Measurements from ENCODE around the gene CSH2.
"Not testable (repeated sequence)": the region's sequence is repeated elsewhere in the genome, so short reads cannot be mapped to it uniquely, and the experiment has no call there.

DNA sequence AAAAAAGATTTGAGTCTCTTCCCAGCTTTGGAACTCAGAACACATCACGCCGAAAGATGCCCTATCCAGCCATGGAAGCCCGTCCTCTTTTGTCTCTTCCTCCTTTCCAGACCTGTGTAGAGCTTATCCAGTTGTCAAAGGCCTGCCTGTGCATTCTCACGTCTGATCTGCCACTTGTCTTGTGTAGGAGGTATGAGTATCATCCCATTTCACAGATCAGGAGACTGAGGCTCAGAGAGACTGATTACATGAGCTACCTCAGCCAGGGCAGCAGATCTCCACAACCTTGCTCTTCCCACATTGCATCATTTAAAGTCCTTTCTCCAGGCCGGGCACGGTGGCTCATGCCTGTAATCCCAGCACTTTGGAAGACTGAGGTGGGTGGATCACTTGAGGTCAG lies 1.2 kb upstream of the CSH2 start:
- TF ChIP-seq FOXK2 (conservative IDR thresholded peaks at IDR 0.05 in 1 of 2, IDR thresholded peaks at IDR 0.05 in 1 of 2; ENCODE audit: low read depth in 2 of 2); ZNF561 (CRISPR knock-in tag; conservative IDR thresholded peaks at IDR 0.05); ELF4 (CRISPR knock-in tag; IDR thresholded peaks at IDR 0.05): not testable (repeated sequence)
- TF ChIP-seq, protein P1, sequence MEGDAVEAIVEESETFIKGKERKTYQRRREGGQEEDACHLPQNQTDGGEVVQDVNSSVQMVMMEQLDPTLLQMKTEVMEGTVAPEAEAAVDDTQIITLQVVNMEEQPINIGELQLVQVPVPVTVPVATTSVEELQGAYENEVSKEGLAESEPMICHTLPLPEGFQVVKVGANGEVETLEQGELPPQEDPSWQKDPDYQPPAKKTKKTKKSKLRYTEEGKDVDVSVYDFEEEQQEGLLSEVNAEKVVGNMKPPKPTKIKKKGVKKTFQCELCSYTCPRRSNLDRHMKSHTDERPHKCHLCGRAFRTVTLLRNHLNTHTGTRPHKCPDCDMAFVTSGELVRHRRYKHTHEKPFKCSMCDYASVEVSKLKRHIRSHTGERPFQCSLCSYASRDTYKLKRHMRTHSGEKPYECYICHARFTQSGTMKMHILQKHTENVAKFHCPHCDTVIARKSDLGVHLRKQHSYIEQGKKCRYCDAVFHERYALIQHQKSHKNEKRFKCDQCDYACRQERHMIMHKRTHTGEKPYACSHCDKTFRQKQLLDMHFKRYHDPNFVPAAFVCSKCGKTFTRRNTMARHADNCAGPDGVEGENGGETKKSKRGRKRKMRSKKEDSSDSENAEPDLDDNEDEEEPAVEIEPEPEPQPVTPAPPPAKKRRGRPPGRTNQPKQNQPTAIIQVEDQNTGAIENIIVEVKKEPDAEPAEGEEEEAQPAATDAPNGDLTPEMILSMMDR (IDR thresholded peaks at IDR 0.05 in 2 of 3, conservative IDR thresholded peaks at IDR 0.05 in 1 of 3; ENCODE audit: insufficient read depth in 2 of 3, low read depth in 1 of 3, low read length in 3 of 3): not testable (repeated sequence)
- TF ChIP-seq, protein P2, sequence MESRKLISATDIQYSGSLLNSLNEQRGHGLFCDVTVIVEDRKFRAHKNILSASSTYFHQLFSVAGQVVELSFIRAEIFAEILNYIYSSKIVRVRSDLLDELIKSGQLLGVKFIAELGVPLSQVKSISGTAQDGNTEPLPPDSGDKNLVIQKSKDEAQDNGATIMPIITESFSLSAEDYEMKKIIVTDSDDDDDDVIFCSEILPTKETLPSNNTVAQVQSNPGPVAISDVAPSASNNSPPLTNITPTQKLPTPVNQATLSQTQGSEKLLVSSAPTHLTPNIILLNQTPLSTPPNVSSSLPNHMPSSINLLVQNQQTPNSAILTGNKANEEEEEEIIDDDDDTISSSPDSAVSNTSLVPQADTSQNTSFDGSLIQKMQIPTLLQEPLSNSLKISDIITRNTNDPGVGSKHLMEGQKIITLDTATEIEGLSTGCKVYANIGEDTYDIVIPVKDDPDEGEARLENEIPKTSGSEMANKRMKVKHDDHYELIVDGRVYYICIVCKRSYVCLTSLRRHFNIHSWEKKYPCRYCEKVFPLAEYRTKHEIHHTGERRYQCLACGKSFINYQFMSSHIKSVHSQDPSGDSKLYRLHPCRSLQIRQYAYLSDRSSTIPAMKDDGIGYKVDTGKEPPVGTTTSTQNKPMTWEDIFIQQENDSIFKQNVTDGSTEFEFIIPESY (CRISPR knock-in tag; IDR thresholded peaks at IDR 0.05): not testable (repeated sequence)

Data from K562 (cell line).